GM18517 (cell line): ENCODE results near the gene SPG7.

Experiments used
- ATAC-seq: cut with Tn5 transposase; IDR thresholded peaks from one replicate; pipeline ENCODE4 v1.9.1; 2021; ENCODE audit warnings: mild to moderate bottlenecking, moderate library complexity; ENCODE audit not compliant: unreplicated experiment

Gene SPG7

GRCh38 chr16:89484923-89485679, 23.1 kb upstream of the SPG7 start:
- no peak for ATAC-seq

GRCh38 chr16:89485701-89486246, 22.4 kb upstream of the SPG7 start:
- ATAC-seq, result no peak

- ATAC-seq, result peak; percentile 20
These were observed 18.9 kb upstream of the SPG7 start for GRCh38 chr16:89489040-89489897.

GRCh38 chr16:89489898-89490438, 18.2 kb upstream of the SPG7 start:
- ATAC-seq, result no peak

GRCh38 chr16:89490439-89491237, 17.6 kb upstream of the SPG7 start, which contains the start of gene ANKRD11:
TSS of gene ANKRD11 (minus strand) at chr16:89490561. CDS start at chr16:89317019, 173,542 bp downstream.
- ATAC-seq, result peak; percentile 79

GRCh38 chr16:89491238-89491869, 16.8 kb upstream of the SPG7 start:
- no peak for ATAC-seq

- ATAC-seq, result no peak
These were observed 16.1 kb upstream of the SPG7 start for GRCh38 chr16:89491974-89492687.

- ATAC-seq, result no peak
These were observed 14.4 kb upstream of the SPG7 start for GRCh38 chr16:89493776-89494175.

GRCh38 chr16:89495121-89495520, 13.1 kb upstream of the SPG7 start:
- ATAC-seq, result no peak

GRCh38 chr16:89498839-89499238, 9.4 kb upstream of the SPG7 start:
- no peak for ATAC-seq

GRCh38 chr16:89499767-89500166, 8.4 kb upstream of the SPG7 start:
- no peak for ATAC-seq

- no peak for ATAC-seq
These were observed 5.9 kb upstream of the SPG7 start for GRCh38 chr16:89502081-89502843.

- no peak for ATAC-seq
These were observed 4.1 kb upstream of the SPG7 start for GRCh38 chr16:89504091-89504490.

GRCh38 chr16:89505204-89506112, 2.7 kb upstream of the SPG7 start:
- peak; percentile 44 for ATAC-seq

GRCh38 chr16:89506113-89506504, 2.1 kb upstream of the SPG7 start:
- ATAC-seq, result no peak

GRCh38 chr16:89506791-89507191, 1.4 kb upstream of the SPG7 start:
- ATAC-seq, result no peak

- ATAC-seq, result no peak
These were observed 879 bp upstream of the SPG7 start for GRCh38 chr16:89507214-89507833.
